ENCODE measurements around the gene GFRA3.

GRCh38 chr5:138223532-138223931 is 50.9 kb downstream of the GFRA3 start:
- TF ChIP-seq, protein P1, sequence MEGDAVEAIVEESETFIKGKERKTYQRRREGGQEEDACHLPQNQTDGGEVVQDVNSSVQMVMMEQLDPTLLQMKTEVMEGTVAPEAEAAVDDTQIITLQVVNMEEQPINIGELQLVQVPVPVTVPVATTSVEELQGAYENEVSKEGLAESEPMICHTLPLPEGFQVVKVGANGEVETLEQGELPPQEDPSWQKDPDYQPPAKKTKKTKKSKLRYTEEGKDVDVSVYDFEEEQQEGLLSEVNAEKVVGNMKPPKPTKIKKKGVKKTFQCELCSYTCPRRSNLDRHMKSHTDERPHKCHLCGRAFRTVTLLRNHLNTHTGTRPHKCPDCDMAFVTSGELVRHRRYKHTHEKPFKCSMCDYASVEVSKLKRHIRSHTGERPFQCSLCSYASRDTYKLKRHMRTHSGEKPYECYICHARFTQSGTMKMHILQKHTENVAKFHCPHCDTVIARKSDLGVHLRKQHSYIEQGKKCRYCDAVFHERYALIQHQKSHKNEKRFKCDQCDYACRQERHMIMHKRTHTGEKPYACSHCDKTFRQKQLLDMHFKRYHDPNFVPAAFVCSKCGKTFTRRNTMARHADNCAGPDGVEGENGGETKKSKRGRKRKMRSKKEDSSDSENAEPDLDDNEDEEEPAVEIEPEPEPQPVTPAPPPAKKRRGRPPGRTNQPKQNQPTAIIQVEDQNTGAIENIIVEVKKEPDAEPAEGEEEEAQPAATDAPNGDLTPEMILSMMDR (IDR thresholded peaks at IDR 0.05; ENCODE audit: insufficient read depth, low read depth, low read length): no peak
- TF ChIP-seq EZH2 (IDR thresholded peaks at IDR 0.05; ENCODE audit: insufficient read depth, low read length): no peak

All from astrocyte (in vitro differentiated cells and primary cell).